Duodenal mucosa (tissue), 2 donors: ENCODE results near the gene TMEM117.
"Not testable (repeated sequence)": the region's sequence is repeated elsewhere in the genome, so short reads cannot be mapped to it uniquely, and the experiment has no call there.

Source experiments
- H3K27ac ChIP-seq: one replicate; pipeline ENCODE4 v1.7.0; 2013; ENCODE audit warnings: low read depth, low read length
- H3K27me3 ChIP-seq, 2 donors: one replicate each; pipeline ENCODE4 v1.7.0; 2013; ENCODE audit warnings: low read length in 2 of 2, control low read depth in 1 of 2; ENCODE audit not compliant: insufficient read depth in 2 of 2, control insufficient read depth in 1 of 2
- H3K36me3 ChIP-seq, 2 donors: one replicate each; pipeline ENCODE4 v1.7.0; 2013; ENCODE audit warnings: low read length in 2 of 2, control low read depth in 1 of 2; ENCODE audit not compliant: insufficient read depth in 2 of 2, control insufficient read depth in 1 of 2
- H3K4me1 ChIP-seq, 2 donors: one replicate each; pipeline ENCODE4 v1.7.0; 2013; ENCODE audit warnings: low read length in 2 of 2, control low read depth in 1 of 2; ENCODE audit not compliant: insufficient read depth in 2 of 2, control insufficient read depth in 1 of 2
- H3K4me3 ChIP-seq, 2 donors: one replicate each; pipeline ENCODE4 v1.7.0; 2013; ENCODE audit warnings: low read length in 2 of 2, low read depth in 1 of 2
- H3K9ac ChIP-seq, 2 donors: one replicate each; pipeline ENCODE4 v1.7.0; 2013; ENCODE audit warnings: low read length in 2 of 2, low read depth in 1 of 2
- H3K9me3 ChIP-seq, 2 donors: one replicate each; pipeline ENCODE4 v1.7.0; 2013; ENCODE audit warnings: low read length in 2 of 2, control low read depth in 1 of 2; ENCODE audit not compliant: control insufficient read depth in 1 of 2

TMEM117 gene

DNA sequence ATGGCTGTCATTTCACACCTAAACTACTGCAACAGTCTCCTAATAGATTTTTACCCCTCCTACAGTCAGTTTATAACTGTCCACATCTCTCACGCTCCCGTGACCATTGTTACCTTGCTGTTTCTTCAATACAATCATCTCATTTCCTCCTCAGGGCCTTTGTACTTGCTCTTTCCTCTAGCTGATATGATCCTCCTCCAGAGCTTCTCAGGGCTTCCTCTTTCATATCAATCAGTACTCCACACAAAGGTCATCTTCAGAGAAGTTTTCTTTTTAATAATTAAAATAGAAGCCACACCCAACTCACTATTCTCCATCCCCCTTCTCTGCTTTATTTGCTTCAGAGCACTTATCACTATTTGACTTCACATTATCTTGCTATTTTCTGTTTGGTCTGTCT lies 532.0 kb downstream of the TMEM117 start:
- Histone ChIP-seq H3K27me3 (no peaks in the 10 kb centered on the region), H3K9me3 (no peaks in the 10 kb centered on the region), H3K36me3 (no peaks in the 10 kb centered on the region), H3K4me3 (no peak overlapping the region), H3K27ac (no peak overlapping the region), H3K4me1 (peaks cover 0 to 15% of the 10 kb centered on the region in 2 donors), H3K9ac (no peak overlapping the region)

- Histone ChIP-seq H3K9ac (no peak overlapping the region), H3K27ac (no peak overlapping the region), H3K36me3 (no peaks in the 10 kb centered on the region), H3K4me1 (peaks cover 0 to 15% of the 10 kb centered on the region in 2 donors), H3K27me3 (no peaks in the 10 kb centered on the region), H3K4me3 (no peak overlapping the region), H3K9me3 (no peaks in the 10 kb centered on the region)
Measured at GRCh38 chr12:44369998-44370397, 534.1 kb downstream of the TMEM117 start.

- peaks cover 0 to 15% of the 10 kb centered on the region in 2 donors for H3K4me1 ChIP-seq
- no peak overlapping the region for H3K27ac ChIP-seq
- H3K36me3 ChIP-seq, result no peaks in the 10 kb centered on the region
- H3K9ac ChIP-seq, result no peak overlapping the region
- no peaks in the 10 kb centered on the region for H3K9me3 ChIP-seq
- no peak overlapping the region for H3K4me3 ChIP-seq
- H3K27me3 ChIP-seq, result no peaks in the 10 kb centered on the region
Measured at GRCh38 chr12:44370982-44371381, 535.1 kb downstream of the TMEM117 start.

GRCh38 chr12:44372259-44372658 lies 536.4 kb downstream of the TMEM117 start:
- H3K27me3 ChIP-seq, result no peaks in the 10 kb centered on the region
- H3K36me3 ChIP-seq, result no peaks in the 10 kb centered on the region
- peaks cover 0 to 8% of the 10 kb centered on the region in 2 donors for H3K4me1 ChIP-seq
- no peak overlapping the region for H3K9ac ChIP-seq
- H3K27ac ChIP-seq, result no peak overlapping the region
- H3K9me3 ChIP-seq, result no peaks in the 10 kb centered on the region
- H3K4me3 ChIP-seq, result no peak overlapping the region

GRCh38 chr12:44375694-44376093 lies 539.8 kb downstream of the TMEM117 start:
- Histone ChIP-seq H3K36me3 (peaks cover 0 to 5% of the 10 kb centered on the region in 2 donors), H3K27me3 (no peaks in the 10 kb centered on the region), H3K9me3 (no peaks in the 10 kb centered on the region), H3K4me1 (no peaks in the 10 kb centered on the region), H3K9ac (no peak overlapping the region), H3K27ac (no peak overlapping the region), H3K4me3 (no peak overlapping the region)

DNA sequence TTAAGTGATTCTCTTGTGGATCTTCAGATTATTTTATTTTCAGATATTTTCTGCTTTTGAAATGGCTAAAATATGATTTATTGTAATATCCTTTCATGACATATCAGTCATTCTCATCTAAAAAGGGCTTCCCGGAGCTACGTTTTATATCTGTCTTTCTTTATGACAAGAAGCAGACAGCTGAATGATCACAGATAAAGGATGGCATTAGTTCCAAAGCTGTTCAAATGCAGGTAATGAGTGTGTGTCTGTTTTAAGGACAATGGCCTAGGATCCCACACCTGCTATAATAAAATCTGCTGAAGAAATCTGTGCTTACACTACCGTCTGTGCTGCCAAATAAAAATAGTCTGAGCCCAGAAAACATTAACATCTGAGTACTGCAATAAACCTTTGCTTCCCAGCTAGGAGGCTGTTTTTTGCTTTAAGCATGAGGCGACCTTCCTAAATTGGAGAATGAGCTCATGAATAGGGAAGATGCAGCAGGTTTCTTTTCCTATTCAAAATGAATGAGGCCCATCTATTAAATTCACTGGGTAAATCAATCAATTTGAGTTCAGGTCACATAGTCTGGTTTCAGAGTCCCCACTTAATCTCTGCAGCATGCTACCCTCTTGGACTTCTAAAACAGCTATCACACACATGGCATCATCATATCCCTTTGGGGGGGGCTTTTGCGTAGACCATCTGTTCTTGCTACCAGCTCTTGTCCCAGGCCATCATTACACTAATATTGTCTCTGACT lies 541.7 kb downstream of the TMEM117 start:
- H3K9ac ChIP-seq, result no peak overlapping the region
- H3K9me3 ChIP-seq, result no peaks in the 10 kb centered on the region
- H3K4me3 ChIP-seq, result no peak overlapping the region
- H3K36me3 ChIP-seq, result peaks cover 0 to 5% of the 10 kb centered on the region in 2 donors
- H3K4me1 ChIP-seq, result no peaks in the 10 kb centered on the region
- no peak overlapping the region for H3K27ac ChIP-seq
- no peaks in the 10 kb centered on the region for H3K27me3 ChIP-seq

GRCh38 chr12:44379113-44379512 lies 543.2 kb downstream of the TMEM117 start:
- H3K9ac ChIP-seq, H3K9me3 ChIP-seq, H3K27ac ChIP-seq, H3K4me3 ChIP-seq, H3K36me3 ChIP-seq, H3K27me3 ChIP-seq, H3K4me1 ChIP-seq: not testable (repeated sequence)

DNA sequence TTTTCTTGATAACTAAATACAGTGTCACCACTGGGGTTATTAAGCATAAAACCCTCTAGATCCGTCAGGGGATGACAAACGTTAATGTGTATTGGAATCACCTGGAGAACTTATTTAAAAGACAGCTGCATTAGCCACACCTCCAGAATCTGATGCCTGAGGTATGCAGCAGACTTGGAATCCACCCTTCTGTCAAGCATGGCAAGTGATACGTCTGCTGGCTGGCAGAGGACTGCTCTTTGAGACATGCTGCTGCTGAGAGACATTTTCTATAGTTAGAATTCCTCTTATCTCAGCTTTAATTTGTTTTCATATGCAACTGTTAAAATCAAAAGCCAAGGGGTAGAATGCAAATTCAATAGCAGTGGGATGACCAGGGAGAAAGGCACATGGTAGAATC lies 544.0 kb downstream of the TMEM117 start:
- Histone ChIP-seq H3K27ac (no peak overlapping the region), H3K9me3 (no peaks in the 10 kb centered on the region), H3K27me3 (no peaks in the 10 kb centered on the region), H3K9ac (no peak overlapping the region), H3K4me3 (no peak overlapping the region), H3K36me3 (peaks cover 0 to 5% of the 10 kb centered on the region in 2 donors), H3K4me1 (no peaks in the 10 kb centered on the region)

DNA sequence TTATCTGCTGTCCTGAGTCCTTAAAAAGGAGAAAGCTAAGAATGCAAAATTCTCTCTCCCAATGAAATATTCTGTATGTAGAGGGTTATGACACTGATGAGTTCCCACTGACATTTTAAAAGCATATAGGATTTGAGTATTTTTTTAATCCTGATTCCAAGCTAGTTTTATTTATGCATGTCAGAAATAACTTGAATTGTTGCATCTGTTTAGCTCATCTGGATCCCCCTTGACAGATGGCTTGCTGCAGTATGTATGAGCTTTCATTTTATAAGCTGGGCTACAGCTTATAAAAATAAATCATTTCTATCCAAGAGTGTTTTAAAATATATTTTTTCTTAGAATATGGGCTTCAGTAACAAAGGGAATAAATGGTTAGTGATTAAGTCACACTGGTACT lies 545.0 kb downstream of the TMEM117 start:
- Histone ChIP-seq H3K27ac (no peak overlapping the region), H3K9me3 (no peaks in the 10 kb centered on the region), H3K4me3 (no peak overlapping the region), H3K9ac (no peak overlapping the region), H3K4me1 (no peaks in the 10 kb centered on the region), H3K27me3 (no peaks in the 10 kb centered on the region), H3K36me3 (peaks cover 0 to 5% of the 10 kb centered on the region in 2 donors)

GRCh38 chr12:44381341-44381740 lies 545.5 kb downstream of the TMEM117 start:
- H3K4me1 ChIP-seq, result no peaks in the 10 kb centered on the region
- H3K27ac ChIP-seq, result no peak overlapping the region
- H3K27me3 ChIP-seq, result no peaks in the 10 kb centered on the region
- H3K9ac ChIP-seq, result no peak overlapping the region
- H3K9me3 ChIP-seq, result no peaks in the 10 kb centered on the region
- H3K4me3 ChIP-seq, result no peak overlapping the region
- H3K36me3 ChIP-seq, result peaks cover 0 to 5% of the 10 kb centered on the region in 2 donors
